GM13976 (cell line): Measurements from ENCODE around the gene STK40.
A peak's percentile ranks its signal among the peaks of the same experiment; 100 is the strongest.

Source experiments
- DNase-seq: peaks from one replicate; pipeline ENCODE4 v3.0.0; 2012; ENCODE audit warnings: low spot score
- CTCF ChIP-seq: IDR thresholded peaks from 2 replicates; pipeline ENCODE4 v1.5.1; 2012; ENCODE audit warnings: borderline replicate concordance, mild to moderate bottlenecking; ENCODE audit not compliant: insufficient read depth; ENCODE audit errors: extremely low read depth, missing control alignments, control extremely low read depth
- in situ Hi-C: fragments of 300-500 bp; cut with MboI; formaldehyde crosslinking; loops from one replicate; pipeline ENCODE4 v1.12.0; 2022; ENCODE audit warnings: low sequenced_read_pairs, mixed read lengths, inconsistent platforms; ENCODE audit not compliant: unreplicated experiment

STK40 gene

GRCh38 chr1:36346741-36347370 lies 38.9 kb downstream of the STK40 start:
- no peak for DNase-seq
- TF ChIP-seq CTCF, result no peak
- in situ Hi-C loops, result no loop called here

GRCh38 chr1:36345353-36345752 lies 40.4 kb downstream of the STK40 start:
- no peak for TF ChIP-seq CTCF
- in situ Hi-C loops, result no loop called here
- DNase-seq, result no peak

GRCh38 chr1:36344395-36344680 lies 41.4 kb downstream of the STK40 start:
- in situ Hi-C loops, result no loop called here
- TF ChIP-seq CTCF, result no peak
- no peak for DNase-seq

- TF ChIP-seq CTCF, result no peak
- in situ Hi-C loops, result no loop called here
- DNase-seq, result no peak
Measured at GRCh38 chr1:36343651-36344394, 41.9 kb downstream of the STK40 start.

GRCh38 chr1:36342426-36343185 lies 43.1 kb downstream of the STK40 start:
- in situ Hi-C loops, result no loop called here
- peak; percentile 72 for TF ChIP-seq CTCF
- peak; percentile 77 for DNase-seq

- no peak for DNase-seq
- TF ChIP-seq CTCF, result no peak
- in situ Hi-C loops, result no loop called here
Measured at GRCh38 chr1:36341626-36342320, 44.0 kb downstream of the STK40 start.
